IPS-NIHi7 (cell line): Measurements from ENCODE around the gene CCDC88A.
"Not testable (repeated sequence)": the region's sequence is repeated elsewhere in the genome, so short reads cannot be mapped to it uniquely, and the experiment has no call there.

Source experiments
- DNase-seq: peaks from one replicate; pipeline ENCODE4 v3.0.0; 2012; ENCODE audit warnings: mixed read lengths; ENCODE audit errors: extremely low spot score

CCDC88A gene

DNA sequence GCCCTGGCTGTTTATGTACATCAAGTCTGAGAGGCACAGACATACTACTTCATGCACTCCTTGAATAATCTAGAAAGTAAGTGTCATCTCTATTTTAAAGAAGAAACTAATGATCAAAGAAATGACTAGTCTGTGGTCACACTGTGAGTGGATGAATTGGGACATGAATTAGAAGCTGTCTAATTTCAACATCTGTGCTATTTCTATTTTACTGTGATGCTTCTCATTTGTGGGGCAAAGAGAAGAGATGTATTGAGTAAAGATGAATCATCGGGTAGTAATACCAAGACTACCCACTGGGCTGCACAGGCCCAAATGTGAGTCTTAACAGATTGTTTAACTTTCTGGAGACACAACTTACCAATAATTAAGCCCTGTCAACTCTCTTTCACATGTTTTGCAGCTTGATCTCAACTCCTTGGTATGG lies 108.2 kb downstream of the CCDC88A start:
- DNase-seq, result no peak

DNA sequence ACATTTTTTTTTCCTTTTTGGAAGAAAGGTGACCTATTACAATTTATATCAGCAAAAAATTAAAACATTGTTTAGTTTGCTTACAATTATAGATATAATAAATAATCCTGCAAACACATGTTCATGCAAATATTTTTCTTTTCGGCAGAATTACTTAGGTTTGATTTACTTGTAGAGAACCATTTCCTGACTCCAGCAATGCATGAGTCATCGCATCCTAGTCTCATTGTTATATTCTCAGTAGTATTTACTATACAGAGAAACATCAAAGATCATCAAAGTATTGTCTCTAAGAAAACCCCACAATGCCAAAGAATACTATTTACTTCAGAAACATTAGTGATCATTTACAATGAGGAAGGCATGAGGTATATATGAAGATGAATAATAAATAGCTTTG lies 110.2 kb downstream of the CCDC88A start:
- no peak for DNase-seq

GRCh38 chr2:55302241-55302640 lies 117.4 kb downstream of the CCDC88A start:
- no peak for DNase-seq

DNA sequence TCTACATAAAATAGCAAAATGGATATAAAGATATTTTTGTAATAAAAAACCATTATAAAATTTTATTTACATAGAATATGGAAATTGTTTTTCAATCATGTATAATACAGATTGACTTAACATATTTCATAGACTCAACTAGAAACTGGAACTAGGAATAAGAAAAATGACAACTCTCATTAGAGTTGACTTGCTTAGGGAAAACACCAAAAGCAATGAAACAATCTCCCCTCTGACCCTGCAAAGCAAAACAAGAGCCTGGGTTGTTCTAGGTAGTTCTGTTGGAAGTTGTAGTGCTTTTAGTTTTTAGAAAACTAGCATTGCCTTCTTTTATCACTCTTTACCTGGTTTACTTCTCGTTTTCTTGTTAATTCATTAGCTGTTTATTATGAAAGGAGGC lies 118.4 kb downstream of the CCDC88A start:
- no peak for DNase-seq

DNA sequence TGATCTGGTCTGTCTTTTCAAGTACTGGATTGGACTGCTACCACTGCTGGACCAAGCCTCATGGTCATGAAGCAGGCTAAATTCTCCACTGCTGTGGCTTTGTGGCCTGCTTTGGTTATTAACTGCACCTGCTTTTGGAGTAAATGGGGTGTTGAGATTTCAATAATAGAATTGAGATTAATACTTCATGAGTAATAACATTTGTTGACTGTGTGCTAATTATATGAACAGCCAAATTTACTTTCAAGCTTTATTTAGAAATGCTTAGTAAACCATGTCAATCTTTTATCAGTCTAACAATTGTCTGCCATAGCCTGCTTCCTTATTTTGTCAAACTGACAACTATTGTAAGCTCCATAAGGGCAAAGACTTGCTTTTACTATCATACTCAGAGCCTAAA lies 123.3 kb downstream of the CCDC88A start:
- no peak for DNase-seq

DNA sequence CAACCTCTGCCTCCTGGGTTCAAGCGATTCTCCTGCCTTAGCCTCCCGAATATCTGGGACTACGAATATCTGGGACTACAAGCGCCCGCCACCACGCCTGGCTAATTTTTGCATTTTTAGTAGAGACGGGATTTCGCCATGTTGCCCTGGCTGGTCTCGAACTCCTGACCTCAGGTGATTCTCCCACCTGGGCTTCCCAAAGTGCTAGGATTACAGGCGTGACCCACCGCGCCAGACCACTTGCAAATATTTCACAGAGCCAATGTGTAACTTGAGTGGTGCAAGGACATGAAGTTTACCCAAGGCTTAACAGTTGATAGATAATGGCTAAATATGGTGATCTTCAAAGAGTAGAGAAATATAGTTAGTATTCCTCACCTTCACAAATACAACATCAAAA lies 136.6 kb downstream of the CCDC88A start:
- no peak for DNase-seq

DNA sequence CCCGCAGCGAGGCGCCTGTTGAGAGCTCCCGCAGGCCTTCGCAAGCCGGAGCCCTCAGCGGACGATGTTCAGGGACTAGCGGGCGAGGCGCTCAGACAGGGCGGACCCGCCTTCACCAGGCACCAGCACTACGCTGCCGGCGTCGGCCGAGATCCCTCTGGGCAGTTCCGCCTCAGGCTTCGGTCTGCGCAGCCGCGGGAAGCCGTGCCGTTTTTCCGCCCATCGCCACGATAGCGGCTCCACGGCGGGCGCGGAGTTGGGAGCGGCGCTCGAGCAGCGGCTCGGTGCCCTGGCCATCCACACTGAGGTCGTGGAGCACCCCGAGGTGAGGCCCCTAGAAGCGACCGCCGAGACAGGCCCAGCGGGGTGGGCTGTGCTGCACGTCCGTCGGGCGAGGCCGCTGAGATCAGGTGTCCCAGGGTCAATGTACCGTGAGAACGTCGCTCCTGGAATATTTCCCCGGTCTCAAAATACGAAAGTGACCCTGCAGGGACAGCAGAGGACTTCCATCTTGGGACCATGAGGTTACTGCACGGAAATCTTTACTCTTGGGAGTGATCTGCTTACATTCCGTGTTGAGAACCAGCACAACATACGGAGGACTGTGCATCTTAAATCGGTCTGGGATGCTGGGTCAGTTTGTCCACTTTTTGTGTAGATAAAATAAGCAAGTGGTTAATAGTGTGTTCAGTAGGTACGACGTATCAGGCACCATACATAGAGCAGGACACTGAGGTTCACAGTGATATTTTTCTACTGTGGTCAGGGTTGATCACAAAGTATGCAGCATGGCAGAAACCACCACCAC lies 137.3 kb downstream of the CCDC88A start:
- peak; percentile 84 for DNase-seq

DNA sequence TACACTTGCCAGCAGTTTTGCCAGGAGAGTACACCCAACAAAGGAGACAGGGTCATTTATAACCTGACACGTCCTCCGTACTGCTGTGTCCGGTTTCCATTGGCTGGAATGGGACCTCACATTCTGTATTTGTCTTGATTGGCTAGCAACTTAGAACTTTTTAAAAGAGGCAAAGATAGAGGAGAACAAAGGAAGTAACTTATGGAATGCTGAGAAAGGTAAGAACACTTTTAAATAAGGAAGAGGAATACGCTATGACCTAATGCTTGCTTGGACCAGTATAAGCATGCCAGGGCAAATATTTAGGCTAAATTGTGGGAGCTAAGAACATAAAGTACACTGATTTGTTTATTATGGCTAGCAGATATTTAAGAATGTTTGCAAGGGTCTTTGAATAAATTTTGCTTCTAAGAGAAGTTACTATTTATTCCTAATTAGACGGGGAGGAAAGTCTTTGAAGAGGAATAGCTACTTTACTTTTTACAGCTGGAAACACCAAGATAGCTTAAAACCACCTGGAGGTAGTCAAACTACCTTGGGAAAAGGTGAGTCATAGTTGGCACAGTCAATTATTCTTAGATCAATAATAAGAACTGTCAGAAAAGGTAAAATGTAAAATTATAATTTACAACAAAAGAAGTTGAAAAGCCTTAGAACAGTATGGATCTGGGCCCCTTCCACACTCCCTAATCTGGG lies 138.7 kb downstream of the CCDC88A start:
- DNase-seq, result not testable (repeated sequence)

- not testable (repeated sequence) for DNase-seq
Observed at GRCh38 chr2:55279859-55280424, 139.7 kb downstream of the CCDC88A start.

DNA sequence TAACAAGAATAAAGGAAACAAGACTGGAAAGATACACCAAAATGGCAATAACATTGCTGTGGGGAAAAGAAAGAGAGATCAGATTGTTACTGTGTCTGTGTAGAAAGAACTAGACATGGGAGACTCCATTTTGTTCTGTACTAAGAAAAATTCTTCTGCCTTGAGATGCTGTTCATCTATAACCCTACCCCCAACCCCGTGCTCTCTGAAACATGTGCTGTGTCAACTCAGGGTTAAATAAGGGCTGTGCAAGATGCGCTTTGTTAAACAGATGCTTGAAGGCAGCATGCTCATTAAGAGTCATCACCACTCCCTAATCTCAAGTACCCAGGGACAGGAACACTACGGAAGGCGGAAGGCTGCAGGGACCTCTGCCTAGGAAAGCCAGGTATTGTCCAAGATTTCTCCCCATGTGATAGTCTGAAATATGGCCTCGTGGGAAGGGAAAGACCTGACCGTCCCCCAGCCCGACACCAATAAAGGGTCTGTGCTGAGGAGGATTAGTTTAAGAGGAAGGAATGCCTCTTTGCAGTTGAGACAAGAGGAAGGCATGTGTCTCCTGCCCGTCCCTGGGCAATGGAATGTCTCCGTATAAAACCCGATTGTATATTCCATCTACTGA lies 140.3 kb downstream of the CCDC88A start:
- DNase-seq, result not testable (repeated sequence)

DNA sequence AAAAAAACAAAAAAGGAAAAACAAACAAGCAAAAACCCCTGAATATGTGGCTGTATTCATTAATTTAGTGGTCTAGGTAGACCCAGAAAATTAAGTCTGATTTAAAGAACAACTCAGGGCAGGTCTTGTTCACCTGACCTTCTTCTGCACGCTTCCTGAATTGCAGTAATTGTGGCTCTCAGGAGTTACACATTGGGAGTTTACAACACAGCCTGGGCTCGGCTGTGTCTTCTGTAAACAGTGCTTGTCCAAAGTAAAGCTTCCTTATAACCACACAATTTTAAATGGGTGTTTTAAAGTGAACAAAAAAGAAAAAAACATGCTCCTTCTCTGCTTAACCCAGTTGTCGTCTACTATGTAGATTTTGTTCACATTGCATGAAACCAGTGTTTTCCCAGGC lies 142.3 kb downstream of the CCDC88A start:
- DNase-seq, result no peak

DNA sequence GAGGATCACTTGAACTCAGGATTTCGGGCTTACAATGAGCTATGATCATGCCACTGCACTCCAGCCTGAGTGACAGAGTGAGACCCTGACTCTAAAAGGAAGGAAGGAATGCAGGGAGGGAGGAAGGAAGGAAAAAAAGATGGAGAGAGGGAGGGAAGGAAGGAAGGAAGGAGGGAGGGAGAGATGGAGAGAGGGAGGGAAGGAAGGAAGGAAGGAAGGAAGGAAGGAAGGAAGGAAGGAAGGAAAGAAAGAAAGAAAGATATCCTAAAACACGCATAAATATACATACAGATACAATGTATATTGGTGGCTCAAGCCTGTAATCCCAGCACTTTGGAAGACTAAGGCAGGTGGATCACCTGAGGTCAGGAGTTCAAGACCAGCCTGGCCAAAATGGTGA lies 145.3 kb downstream of the CCDC88A start:
- DNase-seq, result not testable (repeated sequence)

- no peak for DNase-seq
Observed at GRCh38 chr2:55269645-55269990, 150.0 kb downstream of the CCDC88A start.

GRCh38 chr2:55268907-55269644 lies 150.6 kb downstream of the CCDC88A start, which contains the start of gene MTIF2:
Gene MTIF2, minus strand, starts transcription at chr2:55269231. Its CDS starts 5,373 bp downstream, at chr2:55263858.
- DNase-seq, result peak; percentile 94

- DNase-seq, result no peak
Observed at GRCh38 chr2:55268288-55268906, 151.3 kb downstream of the CCDC88A start.

DNA sequence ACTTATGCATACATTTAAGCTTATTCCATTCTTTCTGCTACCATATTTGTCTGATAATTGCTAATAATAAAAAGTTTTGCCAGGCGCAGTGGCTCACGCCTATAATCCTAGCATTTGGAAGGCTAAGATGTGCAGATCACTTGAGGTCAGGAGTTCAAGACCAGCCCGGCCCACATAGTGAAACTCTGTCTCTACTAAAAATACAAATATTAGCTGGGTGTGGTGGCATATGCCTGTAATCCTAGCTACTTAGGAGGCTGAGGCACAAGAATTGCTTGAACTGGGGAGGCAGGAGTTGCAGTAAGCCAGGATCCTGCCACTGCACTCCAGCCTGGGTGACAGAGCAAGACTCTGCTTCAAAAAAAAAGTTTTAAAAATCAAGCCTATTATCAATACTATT lies 160.1 kb downstream of the CCDC88A start:
- not testable (repeated sequence) for DNase-seq

DNA sequence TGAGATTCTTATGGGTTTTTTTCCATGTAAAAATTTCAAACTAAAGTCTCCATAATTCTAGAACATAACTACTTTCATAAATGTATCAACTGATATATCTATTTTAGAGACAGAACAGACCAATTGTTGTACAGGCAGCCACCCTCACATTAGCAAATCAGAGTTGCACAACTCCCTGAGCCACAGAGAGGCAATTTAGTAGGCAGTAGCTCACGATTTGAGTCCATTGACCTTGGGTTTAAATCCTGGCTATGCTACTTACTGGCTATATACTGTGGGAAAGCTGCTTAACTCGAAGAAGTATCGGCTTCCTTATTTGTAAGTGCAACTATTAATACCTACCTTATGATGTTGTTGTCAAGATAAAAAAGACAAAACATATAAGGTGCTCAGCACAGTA lies 166.8 kb downstream of the CCDC88A start:
- no peak for DNase-seq

GRCh38 chr2:55247025-55247424 lies 172.6 kb downstream of the CCDC88A start:
- DNase-seq, result no peak

GRCh38 chr2:55245411-55245810 lies 174.2 kb downstream of the CCDC88A start:
- no peak for DNase-seq

DNA sequence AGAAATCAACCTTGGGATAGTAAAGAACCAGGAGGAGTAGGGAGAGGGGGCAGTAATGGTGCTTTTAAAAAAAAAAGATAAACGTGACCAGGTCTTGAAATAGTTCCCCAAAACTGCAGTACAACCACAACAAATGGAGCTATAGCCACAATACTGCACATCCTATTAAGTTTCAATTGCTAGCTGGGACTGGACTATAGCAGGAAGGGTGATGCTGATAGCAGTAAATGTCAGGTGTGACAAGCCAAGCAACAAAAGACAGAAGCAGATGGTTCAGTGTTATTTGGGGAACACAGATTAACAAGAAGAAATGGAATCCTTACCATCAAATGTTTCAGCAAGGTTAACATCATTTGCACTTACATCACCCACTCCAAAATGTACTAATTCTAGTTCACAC lies 177.0 kb downstream of the CCDC88A start:
- DNase-seq, result no peak

DNA sequence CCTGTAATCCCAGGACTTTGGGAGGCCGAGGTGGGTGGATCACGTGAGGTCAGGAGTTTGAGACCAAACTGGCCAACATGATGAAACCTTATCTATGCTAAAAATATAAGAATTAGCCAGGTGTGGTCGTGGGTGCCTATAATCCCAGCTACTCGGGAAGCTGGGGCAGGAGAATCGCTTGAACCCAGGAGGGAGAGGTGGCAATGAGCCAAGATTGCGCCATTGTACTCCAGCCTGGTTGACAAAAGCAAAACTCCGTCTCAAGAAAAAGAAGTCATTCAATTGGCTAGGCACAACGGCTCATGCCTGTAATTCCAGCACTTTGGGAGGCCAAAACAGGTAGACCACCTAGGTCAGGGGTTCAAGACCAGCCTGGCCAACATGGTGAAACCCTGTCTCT lies 178.1 kb downstream of the CCDC88A start:
- not testable (repeated sequence) for DNase-seq
